K562 (cell line): Measurements from ENCODE around the gene BNIP5. TPM values are rescaled to one million over a fixed set of nuclear protein-coding genes. Genes with fewer than 3 reads are reported as not detected.

Source experiments
- ARNT ChIP-seq, 2 experiments: fragments of 450-650 bp; IDR thresholded peaks; 2 replicates each; pipeline ENCODE4 v1.6.1; 2016; ENCODE audit warnings: mild to moderate bottlenecking in 1 of 2
- ASH1L ChIP-seq: fragments of 450-650 bp; IDR thresholded peaks from 2 replicates; pipeline ENCODE4 v1.6.1; 2018; ENCODE audit warnings: borderline replicate concordance, mild to moderate bottlenecking, low read depth; ENCODE audit not compliant: partially characterized antibody
- BMI1 ChIP-seq: fragments of 150-350 bp; IDR thresholded peaks from 2 replicates; pipeline ENCODE4 v1.6.1; 2014; ENCODE audit warnings: low read length
- CSDE1 ChIP-seq, 2 experiments: fragments of 450-650 bp; IDR thresholded peaks; 2 replicates each; pipeline ENCODE4 v1.6.1; 2016; ENCODE audit warnings: mild to moderate bottlenecking in 1 of 2
- KDM5B ChIP-seq: fragments of 200-600 bp; sonication (generic); IDR thresholded peaks from 2 replicates; pipeline ENCODE4 v1.6.1; 2012; ENCODE audit warnings: low read depth, mild to moderate bottlenecking, moderate library complexity, low read length, control low read depth, inconsistent platforms; ENCODE audit not compliant: insufficient replicate concordance
- KLF16 ChIP-seq: IDR thresholded peaks from 2 replicates; pipeline ENCODE4 v1.6.1; 2016; ENCODE audit warnings: antibody characterized with exemption
- MYC ChIP-seq, 2 experiments: fragments of 250-450 bp in 1 of 2; sonication (Bioruptor Pico) in 1 of 2; IDR thresholded peaks; 2 replicates each; pipeline versions ENCODE4 v1.5.1 to v1.6.1; 2012 to 2021; ENCODE audit warnings: low read depth in 2 of 2, borderline replicate concordance in 1 of 2, improper control_type of control experiment in 1 of 2, low read length in 1 of 2, mild to moderate bottlenecking in 1 of 2, moderate library complexity in 1 of 2
- NEUROD1 ChIP-seq: fragments of 150-350 bp; IDR thresholded peaks from 2 replicates; pipeline ENCODE4 v1.6.1; 2014; ENCODE audit warnings: borderline replicate concordance, low read length, low read depth; ENCODE audit not compliant: partially characterized antibody
- PHTF2 ChIP-seq: fragments of 250-450 bp; sonication (Bioruptor Pico); IDR thresholded peaks from 2 replicates; pipeline ENCODE4 v1.5.0; 2021; ENCODE audit warnings: mild to moderate bottlenecking
- RBM15 ChIP-seq: fragments of 200-400 bp; formaldehyde crosslinking; IDR thresholded peaks from 2 replicates; pipeline ENCODE4 v1.6.1; 2018; ENCODE audit warnings: mild to moderate bottlenecking, low read length, moderate library complexity; ENCODE audit not compliant: insufficient read depth
- SRF ChIP-seq, 2 experiments: fragments of 250-450, 450-650 bp in 1 of 2; sonication (Bioruptor Pico) in 1 of 2; sonication (generic) in 1 of 2; formaldehyde crosslinking; IDR thresholded peaks; 2 replicates each; pipeline versions ENCODE4 v1.5.0 to v1.5.1; 2020 to 2022; ENCODE audit warnings: mild to moderate bottlenecking in 1 of 2, missing genetic modification reagents in 1 of 2
- TOE1 ChIP-seq, 2 experiments: fragments of 450-650 bp in 1 of 2; sonication (generic) in 1 of 2; formaldehyde crosslinking in 1 of 2; IDR thresholded peaks; 2 replicates each; pipeline versions ENCODE4 v1.7.1 to v1.8.0; 2016 to 2022; ENCODE audit warnings: borderline replicate concordance in 2 of 2, mild to moderate bottlenecking in 2 of 2, antibody characterized with exemption in 1 of 2, inconsistent platforms in 1 of 2, low read depth in 1 of 2, missing genetic modification reagents in 1 of 2, moderate library complexity in 1 of 2
- YY1 ChIP-seq, 3 experiments: IDR thresholded peaks; 2 replicates each; pipeline ENCODE4 v1.6.1; 2011; ENCODE audit warnings: low read length in 2 of 3, mild to moderate bottlenecking in 2 of 3, moderate library complexity in 2 of 3, borderline replicate concordance in 1 of 3, control low read depth in 1 of 3, low read depth in 1 of 3; ENCODE audit not compliant: insufficient read depth in 3 of 3, insufficient replicate concordance in 2 of 3, control insufficient read depth in 1 of 3, insufficient read length in 1 of 3; ENCODE audit errors: extremely low read depth in 1 of 3
- ZC3H11A ChIP-seq: IDR thresholded peaks from 2 replicates; pipeline ENCODE4 v1.6.1; 2012; ENCODE audit warnings: low read depth, low read length, improper control_type of control experiment
- ZNF121 ChIP-seq: sonication (generic); formaldehyde crosslinking; conservative IDR thresholded peaks from 2 replicates; pipeline ENCODE4 v1.8.0; 2022; ENCODE audit warnings: missing genetic modification reagents
- ZNF140 ChIP-seq: fragments of 250-450 bp; sonication (Bioruptor Pico); IDR thresholded peaks from 2 replicates; pipeline ENCODE4 v1.8.0; 2021; ENCODE audit warnings: moderate library complexity, mild to moderate bottlenecking, inconsistent platforms
- ZNF174 ChIP-seq: fragments of 250-450 bp; sonication (Bioruptor Pico); IDR thresholded peaks from 2 replicates; pipeline ENCODE4 v1.4.0; 2020; ENCODE audit warnings: mild to moderate bottlenecking
- polyA plus RNA-seq, 8 experiments: library from polyadenylated mRNA; depleted of rRNA in 4 of 8; stranded (reverse) in 5 of 8; unstranded in 3 of 8; fragments of >200 nt; fragmentation: Nextera tagmentation in 2 of 8; fragmentation: Illumina TruSeq in 1 of 8; extraction: Ambion mirVana in 2 of 8; extraction: Trizol in 1 of 8; gene quantifications; 2 replicates each; pipeline versions ENCODE4 v1.2.1 to v1.2.3, GENCODE V29; 2011 to 2014; ENCODE audit warnings: inconsistent platforms in 1 of 8, missing spikeins in 1 of 8
- total RNA-seq, 7 experiments: library from RNA; depleted of rRNA in 6 of 7; stranded (reverse); fragments of >200 nt in 6 of 7; fragmentation: Illumina TruSeq in 2 of 7; extraction: Trizol in 2 of 7; gene quantifications; 2 replicates each; pipeline versions ENCODE4 v1.2.1 to v1.2.3, GENCODE V29; 2011 to 2021; ENCODE audit warnings: low replicate concordance in 1 of 7
- TF ChIP-seq, protein P1 (sequence below), 2 experiments: IDR thresholded peaks in 1 of 2; conservative IDR thresholded peaks in 1 of 2; 2 replicates each; pipeline ENCODE4 v1.6.1; 2016; ENCODE audit warnings: low read depth in 2 of 2, mild to moderate bottlenecking in 1 of 2, missing compliant biosample characterization in 1 of 2, missing genetic modification characterization in 1 of 2, moderate library complexity in 1 of 2
- TF ChIP-seq, protein P2 (sequence below): fragments of 250-450 bp; sonication (Bioruptor Pico); IDR thresholded peaks from 2 replicates; pipeline ENCODE4 v1.8.0; 2022; ENCODE audit warnings: moderate library complexity, mild to moderate bottlenecking, inconsistent platforms

BNIP5 gene
- total and polyA plus RNA-seq, 9 of the 15 experiments (the other 6 are each of a cell fraction or from before 2014, with no cell fraction given) = not detected

DNA sequence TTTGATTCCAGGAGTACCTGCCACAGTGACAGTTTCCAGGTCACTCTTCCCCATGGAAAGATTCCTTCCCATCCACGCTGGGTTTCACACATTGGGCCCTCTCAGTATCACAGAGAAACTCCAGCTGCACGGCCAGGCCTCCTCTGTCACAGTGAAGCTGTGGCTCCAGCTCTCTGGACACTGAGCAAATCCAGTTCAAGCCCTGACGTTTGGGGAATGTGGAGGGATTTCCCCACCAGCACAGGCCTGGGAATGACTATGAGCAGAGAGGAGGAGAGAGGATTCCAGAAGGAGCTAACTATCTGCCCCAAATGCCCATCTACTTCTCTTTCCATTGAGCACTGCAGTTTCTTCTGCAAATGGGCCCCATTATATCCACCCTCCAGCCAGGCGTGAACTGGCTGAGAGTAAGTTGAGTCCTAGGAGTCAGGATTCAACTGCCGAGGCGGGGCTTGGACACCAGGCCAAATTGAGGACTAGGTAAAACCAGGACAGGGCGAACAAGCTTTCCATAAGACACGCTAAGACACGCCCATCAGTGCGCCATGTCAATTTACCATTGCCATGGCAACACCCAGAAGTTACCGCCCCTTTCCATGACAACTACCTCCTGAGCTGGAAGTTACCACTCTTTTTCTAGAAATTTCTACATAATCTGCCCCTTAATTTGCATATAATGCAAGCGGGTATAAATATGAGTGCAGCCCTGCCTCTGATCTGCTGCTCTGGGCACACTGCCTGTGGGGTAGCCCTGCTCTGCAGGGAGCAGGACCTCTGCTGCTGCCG lies 9.2 kb upstream of the BNIP5 start (continued):
- TF ChIP-seq MYC (IDR thresholded peaks at IDR 0.05; ENCODE audit: low read depth, low read length) (no peak), MYC (CRISPR knock-in tag; IDR thresholded peaks at IDR 0.05; ENCODE audit: borderline replicate concordance, low read depth) (no peak), BMI1 (peak; percentile 89), SRF (CRISPR knock-in tag; IDR thresholded peaks at IDR 0.05) (no peak), ZNF174 (CRISPR knock-in tag) (no peak), TOE1 (IDR thresholded peaks at IDR 0.05; ENCODE audit: borderline replicate concordance) (no peak), TOE1 (CRISPR knock-in tag; IDR thresholded peaks at IDR 0.05; ENCODE audit: borderline replicate concordance, low read depth) (no peak), ZNF121 (no peak), ZNF140 (CRISPR knock-in tag) (no peak), KLF16 (no peak), ASH1L (no peak), RBM15 (no peak), ZC3H11A (no peak), PHTF2 (CRISPR knock-in tag) (no peak), KDM5B (no peak), NEUROD1 (peak; percentile 50), YY1 (IDR thresholded peaks at IDR 0.05; ENCODE audit: borderline replicate concordance in 1 of 3, control insufficient read depth in 1 of 3, extremely low read depth in 1 of 3, insufficient read depth in 3 of 3, insufficient read length in 1 of 3, insufficient replicate concordance in 2 of 3, low read depth in 1 of 3, low read length in 2 of 3) (peak in 1 of 3 experiments; percentile 39), CSDE1 (IDR thresholded peaks at IDR 0.05) (peak in 1 of 2 experiments; percentile 79; a peak in 1 of 4 replicates), ARNT (IDR thresholded peaks at IDR 0.05) (no peak)
- TF ChIP-seq, protein P1, sequence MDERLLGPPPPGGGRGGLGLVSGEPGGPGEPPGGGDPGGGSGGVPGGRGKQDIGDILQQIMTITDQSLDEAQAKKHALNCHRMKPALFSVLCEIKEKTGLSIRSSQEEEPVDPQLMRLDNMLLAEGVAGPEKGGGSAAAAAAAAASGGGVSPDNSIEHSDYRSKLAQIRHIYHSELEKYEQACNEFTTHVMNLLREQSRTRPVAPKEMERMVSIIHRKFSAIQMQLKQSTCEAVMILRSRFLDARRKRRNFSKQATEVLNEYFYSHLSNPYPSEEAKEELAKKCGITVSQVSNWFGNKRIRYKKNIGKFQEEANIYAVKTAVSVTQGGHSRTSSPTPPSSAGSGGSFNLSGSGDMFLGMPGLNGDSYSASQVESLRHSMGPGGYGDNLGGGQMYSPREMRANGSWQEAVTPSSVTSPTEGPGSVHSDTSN (CRISPR knock-in tag; IDR thresholded peaks at IDR 0.05; ENCODE audit: low read depth) = peak; percentile 32; the same call in 1 of the 2 replicates
- TF ChIP-seq, protein P1 (tag; conservative IDR thresholded peaks at IDR 0.05; ENCODE audit: low read depth) = peak; percentile 91
- TF ChIP-seq, protein P2, sequence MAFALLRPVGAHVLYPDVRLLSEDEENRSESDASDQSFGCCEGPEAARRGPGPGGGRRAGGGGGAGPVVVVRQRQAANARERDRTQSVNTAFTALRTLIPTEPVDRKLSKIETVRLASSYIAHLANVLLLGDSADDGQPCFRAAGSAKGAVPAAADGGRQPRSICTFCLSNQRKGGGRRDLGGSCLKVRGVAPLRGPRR (CRISPR knock-in tag) = no peak
